ENCODE measurements around the gene PSMB5.

Gene PSMB5

DNA sequence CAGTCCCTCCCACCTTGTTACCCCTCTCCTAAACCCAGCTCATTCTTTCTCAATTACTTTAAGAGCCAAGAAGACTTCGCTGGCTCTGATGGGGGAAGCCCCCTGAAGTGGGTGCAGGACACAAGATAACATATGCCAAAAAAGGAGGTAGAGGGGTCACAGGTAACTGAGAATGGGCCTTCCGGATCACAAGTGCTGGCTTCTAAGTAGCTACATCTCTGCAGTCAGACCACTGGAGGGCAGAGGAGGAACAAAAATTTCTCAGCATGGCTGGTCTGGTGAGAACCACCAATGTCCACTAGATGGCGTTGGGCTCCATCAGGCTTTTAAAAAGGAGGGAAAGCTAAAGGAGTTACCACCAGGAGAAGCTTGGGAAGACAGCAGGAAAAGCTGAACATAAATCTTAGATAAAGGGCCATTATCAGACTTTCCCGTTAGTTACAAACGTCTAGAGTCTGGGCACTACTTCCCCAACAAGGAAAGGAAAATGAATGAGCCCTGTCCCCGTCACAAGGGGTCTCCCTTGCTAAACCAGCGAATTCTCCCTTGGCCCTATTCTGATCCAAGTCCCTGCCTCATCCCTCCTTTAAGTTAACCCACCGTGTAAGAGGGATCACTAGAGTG lies 34.2 kb upstream of the PSMB5 start:
- ChIA-PET POLR2A (ENCODE audit: low non-redundant PET) (interaction anchor here (0.7 to 1.0 kb wide), 2 partner anchors 26 to 81 kb away, joined by 3 to 5 read pairs; partner anchors contain the start of genes ACIN1 and C14orf119), CTCF (interaction anchor here (0.5 to 1.8 kb wide), 29 partner anchors 9 to 1256 kb away, joined by 3 to 21 read pairs (median 5); partner anchors contain the start of genes ACIN1, C14orf119, CDH24 and CEBPE)
- peak; percentile 89 for DNase-seq (ENCODE audit: low spot score)
- TF ChIP-seq, protein P1, sequence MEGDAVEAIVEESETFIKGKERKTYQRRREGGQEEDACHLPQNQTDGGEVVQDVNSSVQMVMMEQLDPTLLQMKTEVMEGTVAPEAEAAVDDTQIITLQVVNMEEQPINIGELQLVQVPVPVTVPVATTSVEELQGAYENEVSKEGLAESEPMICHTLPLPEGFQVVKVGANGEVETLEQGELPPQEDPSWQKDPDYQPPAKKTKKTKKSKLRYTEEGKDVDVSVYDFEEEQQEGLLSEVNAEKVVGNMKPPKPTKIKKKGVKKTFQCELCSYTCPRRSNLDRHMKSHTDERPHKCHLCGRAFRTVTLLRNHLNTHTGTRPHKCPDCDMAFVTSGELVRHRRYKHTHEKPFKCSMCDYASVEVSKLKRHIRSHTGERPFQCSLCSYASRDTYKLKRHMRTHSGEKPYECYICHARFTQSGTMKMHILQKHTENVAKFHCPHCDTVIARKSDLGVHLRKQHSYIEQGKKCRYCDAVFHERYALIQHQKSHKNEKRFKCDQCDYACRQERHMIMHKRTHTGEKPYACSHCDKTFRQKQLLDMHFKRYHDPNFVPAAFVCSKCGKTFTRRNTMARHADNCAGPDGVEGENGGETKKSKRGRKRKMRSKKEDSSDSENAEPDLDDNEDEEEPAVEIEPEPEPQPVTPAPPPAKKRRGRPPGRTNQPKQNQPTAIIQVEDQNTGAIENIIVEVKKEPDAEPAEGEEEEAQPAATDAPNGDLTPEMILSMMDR (conservative IDR thresholded peaks at IDR 0.05; ENCODE audit: low read depth) = peak; percentile 98
- H3K27ac ChIP-seq = peak overlapping the region; percentile 67

DNA sequence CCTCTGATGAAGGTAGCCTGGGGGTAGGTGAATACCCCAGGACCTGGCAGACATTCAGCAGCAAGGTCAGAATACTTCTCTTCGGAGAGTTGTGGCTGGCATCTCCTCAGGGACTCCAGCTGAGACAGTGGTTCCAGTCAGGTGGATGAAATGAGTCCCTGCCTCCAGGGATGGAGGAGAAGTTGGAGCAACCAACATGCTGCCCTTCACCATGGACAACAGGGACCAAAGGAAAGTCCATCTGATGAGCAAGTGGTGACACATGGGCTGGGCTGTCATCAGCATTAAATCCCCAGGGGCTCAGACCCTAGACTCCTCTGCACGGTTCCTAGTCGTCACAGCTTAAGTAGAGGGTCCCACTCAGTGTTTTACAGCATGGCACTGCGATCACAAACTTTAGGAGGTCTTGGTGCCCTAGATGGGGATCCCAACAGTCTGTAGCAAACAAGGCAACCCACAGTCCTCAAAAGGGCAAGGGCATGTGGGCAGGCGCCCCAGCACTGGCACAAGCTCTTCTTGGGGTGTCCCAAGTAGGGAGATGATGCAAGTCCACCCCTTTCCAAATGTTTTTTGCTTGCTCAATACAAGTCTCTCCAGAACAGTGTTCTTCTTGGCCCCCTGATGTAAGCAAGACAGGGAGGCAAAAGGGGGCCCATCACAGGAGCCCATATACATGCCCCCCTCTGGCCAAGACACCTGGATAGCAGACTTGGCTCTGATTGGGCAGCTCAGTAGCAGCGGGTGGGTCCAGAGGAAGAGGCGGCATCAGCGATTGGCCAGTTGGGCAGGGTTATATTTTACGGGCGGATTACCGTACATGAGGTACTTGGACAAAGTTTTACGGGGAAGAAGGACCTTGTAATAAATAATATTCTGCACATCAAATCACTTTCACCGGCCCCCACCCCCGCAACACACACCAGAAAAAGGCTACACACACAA lies 33.4 kb upstream of the PSMB5 start:
- TF ChIP-seq, protein P1 (conservative IDR thresholded peaks at IDR 0.05; ENCODE audit: low read depth) = no peak
- DNase-seq (ENCODE audit: low spot score) = no peak
- ChIA-PET CTCF (interaction anchor here (0.6 to 1.8 kb wide), 23 partner anchors 8 to 1257 kb away, joined by 3 to 21 read pairs (median 6); partner anchors contain the start of genes ACIN1, C14orf119, CDH24 and CEBPE), POLR2A (ENCODE audit: low non-redundant PET) (interaction anchor here (0.7 to 1.0 kb wide), 2 partner anchors 27 to 80 kb away, joined by 3 to 5 read pairs; partner anchors contain the start of genes ACIN1 and C14orf119)
- H3K27ac ChIP-seq = peak overlapping the region; percentile 67

DNA sequence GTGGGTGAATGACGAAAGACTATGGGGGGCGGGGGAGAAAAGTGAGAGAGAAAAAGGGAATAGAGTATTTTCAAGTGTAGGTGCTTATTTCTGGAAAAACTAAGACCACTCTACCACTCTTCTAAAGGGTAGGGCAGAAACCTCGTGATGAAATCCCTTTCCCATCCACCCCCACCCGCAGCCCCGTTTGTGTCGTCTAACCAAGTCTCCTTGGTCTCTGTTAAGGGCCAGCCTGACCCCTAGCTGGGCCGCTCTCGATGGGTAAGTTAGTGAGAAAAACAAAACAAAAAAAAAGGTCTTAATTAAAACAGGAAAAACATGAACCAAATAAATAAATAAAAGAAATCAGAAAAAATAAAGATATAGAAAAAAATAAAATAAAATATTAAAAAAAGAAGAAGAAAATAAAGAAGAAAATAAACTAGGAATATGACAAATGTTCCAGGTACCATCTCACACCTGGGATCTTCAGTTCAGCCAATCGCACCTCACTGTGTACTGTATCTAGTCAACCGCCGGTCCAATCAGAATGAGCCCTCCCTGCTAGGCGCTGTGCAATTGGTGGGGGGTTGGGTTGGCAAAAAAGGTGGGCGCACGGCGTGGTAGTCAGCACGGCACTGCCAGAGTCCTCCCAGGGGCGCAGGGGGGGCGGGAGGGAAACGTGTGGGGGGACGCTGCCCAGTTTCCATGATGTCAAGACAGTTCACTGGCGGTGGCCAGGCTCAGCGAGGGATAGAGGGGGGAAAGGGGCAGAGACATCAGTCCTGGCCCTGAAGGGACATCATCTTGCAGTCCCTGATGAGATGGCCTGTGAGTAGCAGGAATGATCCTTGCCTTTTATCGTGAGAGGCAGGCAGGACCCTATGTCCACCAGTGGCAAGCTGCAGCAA lies 32.4 kb upstream of the PSMB5 start:
- H3K27ac ChIP-seq = peak overlapping the region; percentile 67; the same call in 1 of the 2 replicates
- CTCF ChIA-PET = interaction anchor here (1.1 to 1.3 kb wide), 2 partner anchors 10 to 54 kb away, joined by 3 read pairs; no protein-coding TSS in a partner anchor
- POLR2A ChIA-PET (ENCODE audit: low non-redundant PET) = no interaction called here
- TF ChIP-seq, protein P1 (conservative IDR thresholded peaks at IDR 0.05; ENCODE audit: low read depth) = no peak
- no peak for DNase-seq (ENCODE audit: low spot score)

DNA sequence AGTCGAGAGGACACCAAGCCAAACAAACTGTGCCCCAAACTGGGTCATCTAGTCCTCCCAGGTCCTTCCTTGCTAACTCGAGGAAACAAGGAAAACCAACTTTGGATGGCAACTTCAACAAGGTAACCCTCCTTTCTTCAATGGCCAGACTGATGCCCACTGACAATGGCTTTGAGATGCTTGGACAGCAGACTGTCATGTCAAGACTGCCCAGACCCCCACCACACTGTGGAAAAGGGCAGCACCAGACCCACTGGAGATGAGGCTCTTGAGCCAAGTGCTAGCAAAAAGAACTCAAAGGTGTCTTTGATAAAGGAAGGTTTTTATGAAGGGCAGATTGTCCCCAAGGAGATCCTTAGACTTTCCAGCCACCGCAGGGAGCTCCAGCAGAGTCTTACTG lies 31.7 kb upstream of the PSMB5 start:
- no peak for DNase-seq (ENCODE audit: low spot score)
- TF ChIP-seq, protein P1 (conservative IDR thresholded peaks at IDR 0.05; ENCODE audit: low read depth) = no peak
- peak overlapping the region; percentile 37; the same call in 1 of the 2 replicates for H3K27ac ChIP-seq
- CTCF ChIA-PET = interaction anchor here (0.5 to 1.3 kb wide), 3 partner anchors 10 to 228 kb away, joined by 3 read pairs; no protein-coding TSS in a partner anchor
- POLR2A ChIA-PET (ENCODE audit: low non-redundant PET) = no interaction called here

DNA sequence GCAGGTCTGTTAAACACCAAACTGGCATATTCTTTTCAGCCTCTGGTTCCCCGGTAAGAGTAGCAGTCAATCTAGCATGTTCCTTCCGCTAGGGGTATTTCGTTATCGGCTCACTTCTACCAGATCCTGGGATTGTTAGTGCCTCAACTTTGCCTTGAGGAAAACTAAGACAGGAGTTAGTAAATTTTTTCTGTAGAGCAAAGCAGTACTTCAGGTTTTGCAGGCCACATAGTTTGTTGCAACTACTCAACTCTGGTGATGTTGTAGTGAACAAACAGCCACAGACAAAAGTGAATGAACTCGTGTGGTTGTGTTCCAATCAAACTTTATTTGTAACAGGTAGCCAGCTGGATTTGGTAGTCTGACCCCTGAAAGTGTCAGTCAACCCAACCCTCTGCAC lies 28.9 kb upstream of the PSMB5 start:
- H3K27ac ChIP-seq = peak overlapping the region; percentile 56
- DNase-seq (ENCODE audit: low spot score) = no peak
- CTCF ChIA-PET = interaction anchor here (0.6 kb wide), 1 partner anchor 13 kb away, joined by 3 read pairs; no protein-coding TSS in a partner anchor
- TF ChIP-seq, protein P1 (conservative IDR thresholded peaks at IDR 0.05; ENCODE audit: low read depth) = no peak
- POLR2A ChIA-PET (ENCODE audit: low non-redundant PET) = no interaction called here
